Heart left ventricle (tissue), 13 donors: ENCODE measurements around the gene STAT3.

ENCODE experiments used
- POLR2A ChIP-seq, 2 donors: fragments of 450-650 bp; IDR thresholded peaks; one replicate each; pipeline ENCODE4 v1.6.1; 2017; ENCODE audit warnings: antibody characterized with exemption in 2 of 2, mild to moderate bottlenecking in 2 of 2, moderate library complexity in 2 of 2
- TF ChIP-seq, protein P1 (sequence below), 12 donors: fragments of 200-600 bp; sonication (generic) in 4 of 12; IDR thresholded peaks; one replicate each; pipeline versions ENCODE4 v1.5.0 to v1.8.0; 2018 to 2022; ENCODE audit warnings: antibody characterized with exemption in 12 of 12, mild to moderate bottlenecking in 5 of 12
- donor health status: ischemic (EF 13 %, LVEDD 7.1; RV severe dilation, severe dysfunction).
- donor health status: DM: no; HTN: yes; CAD: no.
- donor health status: DM: no; HTN: no; CAD: no.
- donor health status: ischemic (EF 25% LVEDD 6.9; RV normal size, moderate dysfunction).
- donor health status: ischemic (EF 25% LVEDD 5.7; RV mildly dilated, moderate dysfunction).
- donor health status: ischemic (EF 35%, LVEDD 5.7; RV mildly dilated, moderate dysfunction).
- donor health status: nonischemic (EF 11% LVEDD 7.7; RV severe dilation, severe dysfunction).
- donor health status: DM: yes; HTN: yes; CAD: no.
- donor health status: PGD.
- donor health status: ischemic (EF 29% LVEDD 5.4; RV normal size, mild dysfunction).
- donor health status: nonischemic (EF 23%, LVEDD 6.1; RV moderate dilation, normal function).

- TF ChIP-seq, protein P1, sequence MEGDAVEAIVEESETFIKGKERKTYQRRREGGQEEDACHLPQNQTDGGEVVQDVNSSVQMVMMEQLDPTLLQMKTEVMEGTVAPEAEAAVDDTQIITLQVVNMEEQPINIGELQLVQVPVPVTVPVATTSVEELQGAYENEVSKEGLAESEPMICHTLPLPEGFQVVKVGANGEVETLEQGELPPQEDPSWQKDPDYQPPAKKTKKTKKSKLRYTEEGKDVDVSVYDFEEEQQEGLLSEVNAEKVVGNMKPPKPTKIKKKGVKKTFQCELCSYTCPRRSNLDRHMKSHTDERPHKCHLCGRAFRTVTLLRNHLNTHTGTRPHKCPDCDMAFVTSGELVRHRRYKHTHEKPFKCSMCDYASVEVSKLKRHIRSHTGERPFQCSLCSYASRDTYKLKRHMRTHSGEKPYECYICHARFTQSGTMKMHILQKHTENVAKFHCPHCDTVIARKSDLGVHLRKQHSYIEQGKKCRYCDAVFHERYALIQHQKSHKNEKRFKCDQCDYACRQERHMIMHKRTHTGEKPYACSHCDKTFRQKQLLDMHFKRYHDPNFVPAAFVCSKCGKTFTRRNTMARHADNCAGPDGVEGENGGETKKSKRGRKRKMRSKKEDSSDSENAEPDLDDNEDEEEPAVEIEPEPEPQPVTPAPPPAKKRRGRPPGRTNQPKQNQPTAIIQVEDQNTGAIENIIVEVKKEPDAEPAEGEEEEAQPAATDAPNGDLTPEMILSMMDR (IDR thresholded peaks at IDR 0.05): no peak
- TF ChIP-seq POLR2A (IDR thresholded peaks at IDR 0.05): no peak
These were observed 117.0 kb downstream of the STAT3 start for GRCh38 chr17:42271006-42271778.
